Measurements from ENCODE around the gene ALLC.

- TF ChIP-seq JUND (IDR thresholded peaks at IDR 0.05), result no peak
- no peak for TF ChIP-seq CTCF (IDR thresholded peaks at IDR 0.05)
- TF ChIP-seq POLR2AphosphoS5 (IDR thresholded peaks at IDR 0.05; ENCODE audit: low read depth, low read length), result no peak
- TF ChIP-seq, protein P1, sequence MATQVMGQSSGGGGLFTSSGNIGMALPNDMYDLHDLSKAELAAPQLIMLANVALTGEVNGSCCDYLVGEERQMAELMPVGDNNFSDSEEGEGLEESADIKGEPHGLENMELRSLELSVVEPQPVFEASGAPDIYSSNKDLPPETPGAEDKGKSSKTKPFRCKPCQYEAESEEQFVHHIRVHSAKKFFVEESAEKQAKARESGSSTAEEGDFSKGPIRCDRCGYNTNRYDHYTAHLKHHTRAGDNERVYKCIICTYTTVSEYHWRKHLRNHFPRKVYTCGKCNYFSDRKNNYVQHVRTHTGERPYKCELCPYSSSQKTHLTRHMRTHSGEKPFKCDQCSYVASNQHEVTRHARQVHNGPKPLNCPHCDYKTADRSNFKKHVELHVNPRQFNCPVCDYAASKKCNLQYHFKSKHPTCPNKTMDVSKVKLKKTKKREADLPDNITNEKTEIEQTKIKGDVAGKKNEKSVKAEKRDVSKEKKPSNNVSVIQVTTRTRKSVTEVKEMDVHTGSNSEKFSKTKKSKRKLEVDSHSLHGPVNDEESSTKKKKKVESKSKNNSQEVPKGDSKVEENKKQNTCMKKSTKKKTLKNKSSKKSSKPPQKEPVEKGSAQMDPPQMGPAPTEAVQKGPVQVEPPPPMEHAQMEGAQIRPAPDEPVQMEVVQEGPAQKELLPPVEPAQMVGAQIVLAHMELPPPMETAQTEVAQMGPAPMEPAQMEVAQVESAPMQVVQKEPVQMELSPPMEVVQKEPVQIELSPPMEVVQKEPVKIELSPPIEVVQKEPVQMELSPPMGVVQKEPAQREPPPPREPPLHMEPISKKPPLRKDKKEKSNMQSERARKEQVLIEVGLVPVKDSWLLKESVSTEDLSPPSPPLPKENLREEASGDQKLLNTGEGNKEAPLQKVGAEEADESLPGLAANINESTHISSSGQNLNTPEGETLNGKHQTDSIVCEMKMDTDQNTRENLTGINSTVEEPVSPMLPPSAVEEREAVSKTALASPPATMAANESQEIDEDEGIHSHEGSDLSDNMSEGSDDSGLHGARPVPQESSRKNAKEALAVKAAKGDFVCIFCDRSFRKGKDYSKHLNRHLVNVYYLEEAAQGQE (IDR thresholded peaks at IDR 0.05; ENCODE audit: low read depth, low read length), result no peak
- TF ChIP-seq NRF1 (IDR thresholded peaks at IDR 0.05; ENCODE audit: low read depth, low read length), result no peak
- TF ChIP-seq EP300 (IDR thresholded peaks at IDR 0.05; ENCODE audit: borderline replicate concordance in 1 of 2, low read depth in 1 of 2, low read length in 1 of 2), result no peak
- TF ChIP-seq RAD21 (IDR thresholded peaks at IDR 0.05; ENCODE audit: low read length), result no peak
Observed at GRCh38 chr2:3638456-3638810, 19.6 kb upstream of the ALLC start.
